Bronchial epithelial cell (primary cell): ENCODE measurements around the gene CCDC88B. TPM values are rescaled to one million over a fixed set of nuclear protein-coding genes. Genes with fewer than 3 reads are reported as not detected.

Experiments used
- DNase-seq: peaks from one replicate; pipeline ENCODE4 v3.0.0-alpha.2; 2010; ENCODE audit warnings: low read depth
- FAIRE-seq: peaks from 2 replicates; lab custom pipeline; 2011; peaks lifted over from hg19 to GRCh38; lab: Jason Lieb, UNC
- H3K27me3 ChIP-seq: 2 replicates; pipeline ENCODE4 v1.5.1; 2011; ENCODE audit warnings: low read length; ENCODE audit not compliant: control insufficient read depth, insufficient read depth
- H3K36me3 ChIP-seq: 2 replicates; pipeline ENCODE4 v1.5.1; 2011; ENCODE audit warnings: low read length; ENCODE audit not compliant: control insufficient read depth, insufficient read depth
- H3K4me3 ChIP-seq: 2 replicates; pipeline ENCODE4 v1.5.1; 2011; ENCODE audit warnings: mild to moderate bottlenecking, low read depth, low read length, control low read depth
- CTCF ChIP-seq: IDR thresholded peaks from 2 replicates; pipeline ENCODE4 v1.5.1; 2011; ENCODE audit warnings: mild to moderate bottlenecking, moderate library complexity, low read length, control low read depth, inconsistent platforms; ENCODE audit not compliant: insufficient read depth, severe bottlenecking
- total RNA-seq: library from RNA; depleted of rRNA; stranded (reverse); fragments of >200 nt; gene quantifications from 2 replicates; pipeline ENCODE4 v1.2.1, GENCODE V29; 2014

Gene CCDC88B
- total RNA-seq, 1 donor from 2014 or later, result 2.9 TPM

GRCh38 chr11:64316672-64317324 is 23.2 kb upstream of the CCDC88B start:
- H3K36me3 ChIP-seq, result peaks cover 19% of the 10 kb centered on the region
- no peak for FAIRE-seq

GRCh38 chr11:64317325-64317960 is 22.6 kb upstream of the CCDC88B start, which contains the start of gene TRMT112:
TSS of gene TRMT112 (minus strand) at chr11:64317559. CDS start at chr11:64317526, 33 bp downstream.
- peak; percentile 98 for DNase-seq

More at GRCh38 chr11:64316672-64317324, 23.2 kb upstream of the CCDC88B start:
- H3K4me3 ChIP-seq, result peak overlapping the region; percentile 76
- TF ChIP-seq CTCF, result peak; percentile 60
- peak; percentile 58 for DNase-seq
- no peaks in the 10 kb centered on the region for H3K27me3 ChIP-seq

GRCh38 chr11:64317961-64318765 is 21.8 kb upstream of the CCDC88B start, which contains the start of gene PRDX5:
TSS of gene PRDX5 (plus strand) at chr11:64318121. CDS start at chr11:64318216, 95 bp downstream.
- Histone ChIP-seq H3K27me3 (no peaks in the 10 kb centered on the region), H3K4me3 (peak within 1 kb of the TSS; percentile 76), H3K36me3 (peaks cover 26% of the 10 kb centered on the region)
- DNase-seq, result peak; percentile 91
- peak; percentile 65 for TF ChIP-seq CTCF
- no peak for FAIRE-seq

More at GRCh38 chr11:64317325-64317960, 22.6 kb upstream of the CCDC88B start, which contains the start of gene TRMT112:
- H3K36me3 ChIP-seq, result peaks cover 23% of the 10 kb centered on the region
- no peaks in the 10 kb centered on the region for H3K27me3 ChIP-seq
- peak; percentile 98 for FAIRE-seq
- peak within 1 kb of the TSS; percentile 76 for H3K4me3 ChIP-seq
- TF ChIP-seq CTCF, result no peak

GRCh38 chr11:64318766-64319761 is 20.9 kb upstream of the CCDC88B start:
- no peak for TF ChIP-seq CTCF
- FAIRE-seq (no peak), DNase-seq (no peak)
- H3K27me3 ChIP-seq, result no peaks in the 10 kb centered on the region
- H3K4me3 ChIP-seq, result peak overlapping the region; percentile 76
- peaks cover 22% of the 10 kb centered on the region for H3K36me3 ChIP-seq

GRCh38 chr11:64320556-64320955 is 19.4 kb upstream of the CCDC88B start:
- DNase-seq, result no peak
- no peak for TF ChIP-seq CTCF

More at GRCh38 chr11:64320556-64320955, 19.4 kb upstream of the CCDC88B start:
- no peak for FAIRE-seq
- H3K27me3 ChIP-seq, result no peaks in the 10 kb centered on the region
- no peak overlapping the region for H3K4me3 ChIP-seq
- H3K36me3 ChIP-seq, result peaks cover 18% of the 10 kb centered on the region
